Activated effector memory CD4-positive, alpha-beta T cell treated with Interleukin-2 at 50 U/mL for 16 hours (primary cell): Measurements from ENCODE around the gene P2RX2.

ENCODE experiments used
- DNase-seq: peaks from one replicate; pipeline ENCODE4 v3.0.0-alpha.2; 2020

The P2RX2 gene

GRCh38 chr12:132641811-132642650, 23.5 kb downstream of the P2RX2 start:
- no peak for DNase-seq

- DNase-seq = no peak
Observed at GRCh38 chr12:132642846-132643835, 24.6 kb downstream of the P2RX2 start.

DNA sequence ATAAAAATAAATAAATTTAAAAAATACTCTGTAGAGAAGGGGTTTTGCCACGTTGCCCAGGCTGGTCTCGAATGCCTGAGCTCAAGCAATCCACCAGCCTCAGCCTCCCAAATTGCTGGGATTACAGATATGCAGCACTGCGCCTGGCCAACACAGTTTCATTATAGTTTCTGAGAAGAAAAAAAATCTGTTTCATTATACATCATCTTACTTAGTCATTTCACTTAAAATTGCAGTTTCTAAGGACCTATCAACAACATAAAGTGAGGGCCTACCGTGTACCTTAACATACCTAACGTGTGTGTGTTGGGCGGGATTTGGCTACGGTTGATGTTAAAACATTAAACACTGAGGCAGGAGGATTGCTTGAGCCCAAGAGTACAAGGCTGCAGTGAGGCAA, 28.3 kb downstream of the P2RX2 start:
- DNase-seq = no peak

GRCh38 chr12:132647858-132648257, 29.3 kb downstream of the P2RX2 start:
- DNase-seq = no peak

- DNase-seq = no peak
Observed at GRCh38 chr12:132648616-132649225, 30.1 kb downstream of the P2RX2 start.

DNA sequence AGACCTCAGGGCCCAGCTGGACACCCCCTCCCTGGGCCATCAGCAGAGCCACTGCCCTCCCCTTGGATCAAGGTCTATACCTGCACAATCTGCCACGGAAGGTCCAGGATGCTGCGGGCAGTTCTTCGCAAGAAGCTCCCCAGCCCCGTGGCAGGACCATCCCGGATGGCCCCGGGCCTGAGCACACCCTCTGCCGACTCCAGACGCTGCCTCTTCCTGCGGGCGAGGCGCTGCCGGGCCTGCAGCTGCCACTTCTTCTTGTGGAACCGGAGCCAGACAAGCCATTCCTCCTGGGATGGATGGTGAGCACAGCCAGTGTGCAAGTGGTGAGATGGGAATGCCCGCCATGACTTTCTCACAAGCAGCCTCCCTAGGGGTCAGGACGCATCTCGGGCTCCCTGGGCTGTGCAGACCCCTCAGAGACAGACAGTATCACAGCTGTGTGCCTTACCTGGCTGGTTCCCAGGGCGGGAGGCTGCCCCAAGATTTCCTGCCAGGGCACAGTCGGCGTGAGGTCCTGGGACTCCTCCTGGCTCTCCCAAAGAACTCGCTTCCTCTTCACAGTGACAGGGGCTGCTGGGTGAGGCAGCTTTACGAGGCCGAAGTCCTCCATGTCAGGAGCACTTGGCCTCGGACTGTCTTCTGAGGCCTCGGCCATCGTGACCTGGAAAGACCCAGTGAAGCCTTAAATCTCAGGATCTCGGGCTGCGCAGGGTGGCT, 30.8 kb downstream of the P2RX2 start:
- DNase-seq = no peak

GRCh38 chr12:132651444-132652100, 33.0 kb downstream of the P2RX2 start:
- no peak for DNase-seq

- no peak for DNase-seq
Observed at GRCh38 chr12:132653567-132654290, 35.2 kb downstream of the P2RX2 start.

DNA sequence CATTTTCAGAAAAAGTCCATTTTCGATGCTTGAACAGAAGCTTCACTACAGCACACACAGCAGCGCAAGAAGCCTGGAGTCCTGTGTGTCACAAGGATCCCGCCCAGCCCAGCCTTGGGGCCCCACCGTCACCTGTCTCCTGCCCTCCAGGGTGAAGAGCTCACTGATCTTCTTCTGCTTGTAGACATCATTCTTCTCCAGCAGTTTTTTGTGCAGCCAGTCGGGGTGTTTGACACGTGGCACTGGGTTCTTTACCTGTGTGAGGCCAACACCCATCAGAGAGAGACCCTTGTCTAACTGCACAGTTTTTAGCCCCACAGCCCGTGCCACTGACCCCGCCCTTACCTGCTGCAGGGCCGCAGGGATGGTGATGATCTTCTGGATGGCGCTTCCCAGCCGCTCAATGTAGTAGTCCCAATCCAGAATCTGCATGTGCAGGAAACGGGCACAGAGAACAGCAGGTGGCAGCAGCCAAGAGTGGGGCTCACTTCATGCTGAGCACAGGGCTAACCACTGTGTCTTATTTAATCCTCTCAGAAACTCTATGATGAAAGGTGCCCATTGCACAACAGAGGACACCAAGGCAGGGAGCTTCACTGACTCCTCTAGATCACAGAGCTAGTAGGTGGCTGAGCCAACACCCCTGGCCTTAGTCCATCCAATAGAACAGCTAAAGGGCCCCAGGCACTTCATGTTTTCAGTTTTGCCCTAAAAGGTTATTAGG, 38.6 kb downstream of the P2RX2 start:
- no peak for DNase-seq

DNA sequence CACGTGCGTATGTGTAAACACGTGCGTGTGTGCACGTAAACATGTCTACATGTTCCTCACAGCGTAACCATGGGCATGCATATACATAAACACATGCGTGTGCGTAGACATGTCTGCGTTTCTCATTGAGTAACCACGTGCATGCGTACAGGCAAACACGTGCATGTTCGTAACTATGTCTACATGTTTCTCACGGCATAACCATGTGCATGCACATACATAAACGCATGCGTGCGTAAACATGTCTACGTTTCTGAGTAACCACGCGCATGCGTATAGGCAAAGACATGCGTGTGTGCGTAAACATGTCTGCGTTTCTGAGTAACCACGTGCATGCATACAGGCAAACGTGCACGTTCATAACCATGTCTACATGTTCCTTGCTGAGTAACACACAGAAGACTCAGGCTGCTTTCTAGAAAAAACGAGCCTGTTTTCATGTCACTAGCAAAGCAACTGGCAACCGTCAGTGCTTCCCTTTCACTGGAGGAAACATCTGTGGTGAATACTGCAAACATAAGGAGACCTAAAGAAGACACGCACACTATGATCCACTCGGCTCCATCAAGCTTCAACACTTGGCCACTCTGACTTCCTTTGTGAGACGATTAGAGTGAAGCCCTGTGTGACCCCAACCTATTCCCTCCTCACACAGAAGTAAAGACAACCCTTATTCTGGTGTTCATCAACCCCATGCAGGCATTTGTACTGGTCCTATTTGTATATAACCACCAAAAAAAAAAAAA, 39.7 kb downstream of the P2RX2 start:
- DNase-seq = no peak

GRCh38 chr12:132659146-132659545, 40.6 kb downstream of the P2RX2 start:
- DNase-seq = no peak

GRCh38 chr12:132660052-132660451, 41.5 kb downstream of the P2RX2 start:
- no peak for DNase-seq

- no peak for DNase-seq
Observed at GRCh38 chr12:132660996-132661395, 42.4 kb downstream of the P2RX2 start.

DNA sequence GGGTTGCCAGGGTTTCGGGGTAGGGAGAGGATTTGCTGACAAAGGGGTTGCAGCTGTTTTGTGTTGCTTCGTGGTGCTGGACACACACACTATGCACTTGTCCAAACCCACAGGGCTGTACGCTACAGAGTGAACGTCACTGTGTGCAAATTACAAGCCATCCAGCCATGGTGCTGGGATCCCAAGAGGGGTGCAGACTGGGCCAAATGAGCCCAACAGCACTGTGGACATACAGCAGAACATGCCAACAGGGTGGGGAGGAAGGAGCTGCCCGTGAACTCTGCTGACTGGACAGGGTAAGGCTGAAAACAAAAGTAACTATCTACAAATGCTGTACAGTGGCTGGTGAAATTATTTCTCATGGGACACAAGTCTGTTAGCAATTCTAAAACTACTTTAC, 43.4 kb downstream of the P2RX2 start:
- no peak for DNase-seq

DNA sequence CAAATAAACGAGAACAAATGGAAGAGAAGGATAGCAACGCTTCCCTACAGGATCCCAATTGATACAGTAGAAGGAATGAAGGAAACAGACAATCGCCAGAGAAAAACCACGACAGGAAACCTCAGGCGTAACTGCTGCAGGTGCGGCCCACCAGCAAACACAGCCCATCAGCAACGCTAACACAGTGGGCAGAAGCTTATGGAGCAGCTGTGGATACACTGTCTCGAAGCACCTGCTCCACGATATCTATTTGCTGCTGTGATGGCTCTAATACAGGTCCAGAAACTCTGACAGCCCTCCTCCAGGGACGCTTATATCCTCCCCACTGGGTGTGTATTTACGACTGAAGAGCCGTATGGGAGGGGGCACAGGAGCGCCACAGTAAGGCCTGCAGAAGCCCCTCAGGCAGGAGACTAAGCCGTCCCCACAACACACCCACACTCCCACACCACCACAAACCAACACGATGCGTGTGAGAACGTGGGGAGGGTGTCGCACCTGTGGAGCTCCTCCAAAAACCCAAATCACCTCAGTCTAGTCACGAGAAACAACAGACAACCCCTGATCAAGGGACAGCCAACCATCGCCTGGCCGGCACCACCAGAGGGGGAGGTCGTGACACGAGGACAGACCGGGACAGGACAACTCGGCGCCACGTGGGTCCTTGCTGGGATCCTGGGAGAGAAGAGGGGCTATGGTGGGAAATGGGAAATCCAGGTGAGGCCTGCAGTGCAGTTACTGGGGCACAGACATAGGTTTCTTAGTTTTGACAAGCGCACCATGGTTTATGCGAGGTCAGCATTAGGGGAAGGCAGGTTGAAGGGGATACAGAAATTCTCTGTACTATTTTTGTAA, 44.6 kb downstream of the P2RX2 start:
- no peak for DNase-seq

DNA sequence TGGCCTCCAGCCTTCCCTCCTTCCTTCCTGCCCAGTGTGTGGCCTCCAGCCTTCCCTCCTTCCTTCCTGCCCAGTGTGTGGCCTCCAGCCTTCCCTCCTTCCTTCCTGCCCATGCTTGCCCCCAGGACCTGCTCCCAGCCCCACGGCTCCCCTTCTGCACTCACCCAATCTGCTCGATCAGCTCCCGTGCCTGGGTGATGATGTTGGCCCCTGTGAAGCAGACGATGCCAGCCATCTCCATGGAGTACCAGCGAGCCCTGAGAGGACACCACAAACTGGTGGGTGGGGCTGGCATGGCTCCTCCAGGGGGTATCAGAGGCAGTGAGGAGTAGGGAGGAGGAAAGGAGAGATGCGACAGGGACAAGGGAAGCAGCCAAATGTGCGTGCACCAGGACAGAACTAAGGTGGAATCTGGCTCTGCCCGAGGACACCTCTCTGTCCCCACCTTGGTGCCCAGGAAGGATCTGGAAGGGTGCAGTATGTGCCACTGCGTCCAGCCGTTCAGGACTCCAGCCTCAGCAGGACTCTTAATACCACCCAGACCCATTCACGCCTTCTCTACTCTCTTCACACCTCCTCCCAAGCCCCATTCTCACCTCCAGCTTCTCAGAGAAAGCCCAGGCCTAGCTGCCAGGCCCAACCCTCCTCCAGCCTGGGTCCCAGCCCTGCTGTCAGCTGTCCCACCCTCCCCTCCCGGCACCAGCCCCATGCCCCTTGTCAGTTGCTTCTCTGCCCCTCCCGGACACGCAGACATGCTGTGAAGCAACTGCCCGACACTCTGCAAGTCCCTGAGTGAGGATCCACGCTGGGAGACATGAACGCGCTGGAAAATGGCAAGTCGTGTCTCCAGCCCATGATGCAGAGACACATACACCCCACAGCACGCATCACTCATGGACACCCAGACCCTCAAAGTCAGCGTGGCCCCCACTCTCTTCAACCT, 45.9 kb downstream of the P2RX2 start:
- no peak for DNase-seq

GRCh38 chr12:132665149-132665491, 46.5 kb downstream of the P2RX2 start:
- no peak for DNase-seq

- DNase-seq = no peak
Observed at GRCh38 chr12:132665794-132666193, 47.2 kb downstream of the P2RX2 start.
